NCI-H1417 treated with DMSO at 0.1 percent for 48 hours (cell line): ENCODE data around the gene PROM2.
"Not testable (repeated sequence)": the region's sequence is repeated elsewhere in the genome, so short reads cannot be mapped to it uniquely, and the experiment has no call there.

Experiments used
- DNase-seq: peaks from one replicate; lab custom pipeline; 2025; lab: John Stamatoyannopoulos, UW

Gene PROM2

GRCh38 chr2:95274291-95275150 lies at the start of gene PROM2:
Gene PROM2 (plus strand): TSS chr2:95274449. CDS start chr2:95274586, 137 bp downstream.
- DNase-seq, result no peak

- no peak for DNase-seq
Measured at GRCh38 chr2:95225658-95226057, 48.6 kb upstream of the PROM2 start.

- DNase-seq, result peak; percentile 46
Measured at GRCh38 chr2:95231723-95232122, 42.5 kb upstream of the PROM2 start.

- DNase-seq, result no peak
Measured at GRCh38 chr2:95232232-95232631, 42.0 kb upstream of the PROM2 start.

- DNase-seq, result no peak
Measured at GRCh38 chr2:95234286-95234785, 39.9 kb upstream of the PROM2 start.

- DNase-seq, result no peak
Measured at GRCh38 chr2:95234816-95235215, 39.4 kb upstream of the PROM2 start.

GRCh38 chr2:95238131-95238530 lies 36.1 kb upstream of the PROM2 start:
- DNase-seq, result no peak

GRCh38 chr2:95240091-95240490 lies 34.2 kb upstream of the PROM2 start:
- no peak for DNase-seq

- DNase-seq, result no peak
Measured at GRCh38 chr2:95240556-95240955, 33.7 kb upstream of the PROM2 start.

GRCh38 chr2:95242084-95242483 lies 32.2 kb upstream of the PROM2 start:
- DNase-seq, result not testable (repeated sequence)

- DNase-seq, result no peak
Measured at GRCh38 chr2:95258271-95258670, 16.0 kb upstream of the PROM2 start.

GRCh38 chr2:95260028-95261023 lies 13.9 kb upstream of the PROM2 start:
- no peak for DNase-seq

- DNase-seq, result no peak
Measured at GRCh38 chr2:95261602-95262001, 12.6 kb upstream of the PROM2 start.

- DNase-seq, result no peak
Measured at GRCh38 chr2:95262896-95263542, 11.2 kb upstream of the PROM2 start.

GRCh38 chr2:95264624-95265023 lies 9.6 kb upstream of the PROM2 start:
- no peak for DNase-seq

- DNase-seq, result no peak
Measured at GRCh38 chr2:95265182-95265581, 9.1 kb upstream of the PROM2 start.

GRCh38 chr2:95266781-95267430 lies 7.3 kb upstream of the PROM2 start:
- DNase-seq, result no peak

- DNase-seq, result no peak
Measured at GRCh38 chr2:95267458-95268210, 6.6 kb upstream of the PROM2 start.

- DNase-seq, result no peak
Measured at GRCh38 chr2:95268211-95269035, 5.8 kb upstream of the PROM2 start.
